Activated T-cell treated with anti-CD3 and anti-CD28 coated beads for 24 hours (primary cell): Measurements from ENCODE around the gene SRP14.
A peak's percentile ranks its signal among the peaks of the same experiment; 100 is the strongest.
"Not testable (repeated sequence)": the region's sequence is repeated elsewhere in the genome, so short reads cannot be mapped to it uniquely, and the experiment has no call there.

Experiments
- DNase-seq: peaks from one replicate; pipeline ENCODE4 v3.0.0-alpha.2; 2020; ENCODE audit warnings: low read depth

SRP14 gene, protein sequence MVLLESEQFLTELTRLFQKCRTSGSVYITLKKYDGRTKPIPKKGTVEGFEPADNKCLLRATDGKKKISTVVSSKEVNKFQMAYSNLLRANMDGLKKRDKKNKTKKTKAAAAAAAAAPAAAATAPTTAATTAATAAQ

DNA sequence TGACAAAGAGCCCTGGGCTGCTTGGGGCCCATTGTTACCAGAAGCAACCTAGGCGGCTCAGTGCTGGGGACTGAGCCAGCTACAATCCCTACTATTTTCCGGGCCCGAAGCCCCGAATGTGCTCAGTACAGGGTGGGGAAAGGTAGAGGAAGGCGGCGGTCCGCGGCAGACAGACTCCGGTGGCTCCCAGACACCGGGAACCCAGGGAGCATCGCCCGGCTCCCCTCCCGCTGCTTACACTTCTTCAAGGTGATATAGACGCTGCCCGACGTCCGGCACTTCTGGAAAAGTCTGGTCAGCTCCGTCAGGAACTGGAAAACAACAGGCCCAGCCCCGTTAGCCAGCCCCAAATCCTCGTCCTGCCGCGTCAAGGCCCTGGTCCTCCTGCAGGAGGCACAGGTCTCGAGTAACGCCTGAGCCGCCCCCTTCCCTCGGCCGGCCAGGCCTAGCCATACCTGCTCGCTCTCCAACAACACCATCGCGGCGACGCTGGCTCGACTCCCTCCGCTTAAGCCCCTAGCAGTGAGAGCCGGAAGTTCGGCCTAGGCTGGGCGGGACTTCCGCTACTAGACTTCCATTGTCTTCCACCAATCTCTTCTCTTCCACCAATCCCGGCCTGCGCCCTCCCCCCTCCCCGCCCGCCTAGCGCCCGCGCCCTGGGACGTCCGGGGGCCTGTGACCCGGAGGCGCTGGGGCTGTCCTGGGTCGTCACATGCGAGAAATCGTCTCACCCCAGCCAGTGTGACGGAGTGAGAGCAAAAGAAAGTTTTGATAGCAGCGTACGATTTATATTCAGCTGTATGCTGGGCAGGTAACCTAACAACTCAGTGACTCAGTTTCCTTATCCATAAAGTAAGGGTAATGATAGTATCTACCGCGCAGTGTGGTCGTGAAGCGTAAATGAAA lies at the start of gene SRP14:
Gene SRP14, minus strand, starts transcription at position 544 of the 906 bp plus-strand sequence. Its CDS starts 65 bp downstream, at position 479.
- DNase-seq: peak; percentile 91

DNA sequence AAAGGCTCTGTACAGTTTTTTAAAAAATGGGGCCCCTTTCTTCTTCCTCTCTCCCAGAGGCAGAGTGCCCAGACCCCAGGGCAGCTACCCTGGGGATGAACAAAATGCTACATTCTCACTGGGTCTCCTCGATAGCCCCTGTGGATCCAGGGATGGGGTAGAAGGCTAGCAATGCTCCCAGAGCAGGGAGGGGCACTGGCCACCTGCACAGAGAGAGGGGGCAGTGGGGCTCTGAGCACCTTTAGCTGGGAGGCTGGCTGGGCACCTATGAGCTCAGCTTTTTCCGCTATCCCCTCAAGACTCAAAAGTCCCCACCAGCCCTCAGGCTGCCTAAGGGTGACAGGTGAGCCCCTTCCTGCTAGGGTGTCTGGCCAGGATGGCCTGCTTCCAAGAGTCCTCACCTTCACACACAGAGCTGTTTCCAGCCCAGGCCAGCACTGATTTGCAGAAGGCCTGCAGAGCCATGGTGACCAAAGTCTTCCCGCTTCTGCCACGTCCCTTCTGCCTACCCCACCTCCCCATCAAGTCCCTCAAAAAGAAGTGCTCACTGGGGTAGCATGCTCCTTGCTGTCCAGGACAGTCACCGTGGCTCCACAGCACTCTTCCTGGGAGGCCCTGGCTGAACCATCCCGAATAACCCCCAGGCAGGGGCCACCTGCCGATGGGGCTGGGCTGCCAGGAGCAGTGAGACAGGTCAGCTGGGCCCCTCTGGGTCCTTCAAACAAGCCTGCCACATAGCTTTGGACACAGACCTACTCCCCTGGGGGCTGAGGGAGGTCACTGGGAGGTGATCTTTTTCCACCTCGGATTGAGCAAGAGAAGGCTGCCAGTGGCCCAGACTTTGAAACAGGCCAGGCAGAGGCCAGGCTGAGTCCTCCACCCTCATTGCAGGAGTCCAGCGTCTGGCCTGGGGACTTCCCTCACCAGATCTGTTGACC lies 49.3 kb upstream of the SRP14 start:
- DNase-seq: no peak

DNA sequence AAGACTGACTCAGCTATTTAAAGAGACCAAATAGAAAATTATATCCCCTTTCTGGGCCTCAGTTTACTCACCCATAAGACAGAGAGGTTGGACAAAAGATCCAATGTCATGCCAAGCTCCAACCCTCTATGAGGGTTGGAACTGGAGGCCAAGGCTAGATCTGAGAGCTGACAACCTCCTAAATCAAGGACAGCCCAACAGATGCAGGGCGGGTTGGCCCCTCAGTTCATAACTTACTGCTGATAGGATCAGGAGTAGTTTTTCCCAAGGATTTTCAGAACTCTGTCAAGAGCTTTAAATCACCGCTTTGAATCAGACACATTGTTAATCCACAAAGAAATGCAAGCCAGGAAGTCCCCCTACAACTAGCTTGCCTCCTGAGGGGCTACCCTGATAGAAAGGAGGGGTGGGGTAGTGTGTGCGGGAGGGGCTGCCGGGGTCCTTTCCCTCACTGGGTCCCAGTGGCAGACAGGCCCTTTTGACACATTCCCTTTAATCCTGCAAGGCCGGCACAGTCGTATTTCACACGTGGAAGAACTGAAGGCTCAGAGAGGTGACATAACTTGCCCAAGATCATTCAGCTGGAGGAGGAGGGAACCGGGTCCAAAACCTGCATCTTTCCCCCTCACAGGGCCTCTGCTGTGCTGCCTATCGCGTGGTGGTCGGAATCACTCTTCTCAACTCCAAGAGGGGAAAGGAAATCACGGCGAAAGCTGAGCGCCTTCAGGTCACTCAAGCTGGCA lies 48.3 kb upstream of the SRP14 start:
- no peak for DNase-seq

DNA sequence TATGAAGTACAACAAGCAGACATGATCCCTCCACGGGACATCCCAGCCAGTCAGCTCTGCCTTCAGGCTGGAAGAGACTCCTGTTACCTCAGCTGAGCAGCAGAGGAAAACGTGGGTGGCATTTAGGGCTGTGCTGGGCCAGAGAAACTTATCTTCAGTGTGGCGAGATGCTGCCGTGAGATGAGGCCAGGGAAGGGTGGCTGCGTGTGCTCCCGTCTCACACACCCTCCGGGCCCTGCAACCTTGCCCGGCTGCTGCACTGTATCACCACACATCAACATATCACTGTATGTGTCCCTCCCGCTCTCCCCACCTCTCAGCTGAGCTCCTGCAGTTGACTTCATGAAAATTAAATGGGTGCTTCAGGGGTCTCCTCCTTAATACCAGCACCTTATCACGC lies 46.3 kb upstream of the SRP14 start:
- no peak for DNase-seq

DNA sequence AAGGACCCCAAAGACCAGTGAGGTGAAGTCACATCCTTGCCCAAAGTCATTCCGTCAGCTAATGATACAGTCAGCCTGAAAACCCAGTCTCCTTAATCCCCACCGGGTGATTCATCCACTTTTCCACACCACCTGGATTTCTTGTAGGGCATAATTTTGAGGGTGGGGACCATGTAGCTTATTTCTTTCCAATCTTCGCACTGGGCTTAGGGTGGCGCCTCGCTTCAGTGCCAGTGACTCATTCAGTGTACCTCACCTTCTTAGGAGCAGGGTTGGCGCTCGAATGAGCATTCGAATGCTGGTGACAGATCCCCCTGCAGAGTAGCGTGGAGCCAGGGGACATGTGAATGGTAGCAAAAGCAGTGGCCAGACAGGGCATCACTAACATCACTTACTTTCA lies 45.7 kb upstream of the SRP14 start:
- no peak for DNase-seq

DNA sequence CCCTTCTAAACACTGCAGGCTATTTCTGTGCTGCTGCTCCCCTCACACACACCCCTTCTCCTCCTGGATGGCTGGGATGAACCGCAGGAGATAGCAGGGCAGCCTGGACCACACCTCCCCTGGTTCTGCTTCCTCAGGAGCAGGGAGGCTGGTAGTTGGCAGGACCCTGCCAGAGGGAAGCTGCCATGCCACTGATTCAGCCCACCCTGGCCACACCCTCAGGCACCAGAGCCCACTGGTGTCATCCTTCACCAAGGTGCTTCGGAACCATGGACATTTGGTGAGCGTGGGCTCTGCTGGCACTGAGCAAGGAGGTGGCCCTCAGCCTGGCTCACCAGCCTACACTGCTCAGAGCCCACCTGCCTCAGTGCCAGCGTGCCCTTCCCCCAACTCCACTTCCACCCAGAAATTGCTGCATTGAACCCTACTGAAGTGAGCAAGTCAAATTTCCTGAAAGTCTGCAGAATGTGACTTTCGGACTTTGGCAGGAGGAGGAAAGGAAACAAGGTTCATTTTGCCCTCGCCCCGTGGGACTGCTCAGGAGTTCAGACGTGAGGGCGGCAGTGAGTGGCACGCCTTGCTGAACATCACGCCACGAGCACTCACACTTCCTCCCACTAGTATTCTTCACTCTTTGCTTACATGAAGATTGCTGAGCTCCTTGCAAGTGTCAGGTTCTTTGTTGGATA lies 43.4 kb upstream of the SRP14 start:
- no peak for DNase-seq

DNA sequence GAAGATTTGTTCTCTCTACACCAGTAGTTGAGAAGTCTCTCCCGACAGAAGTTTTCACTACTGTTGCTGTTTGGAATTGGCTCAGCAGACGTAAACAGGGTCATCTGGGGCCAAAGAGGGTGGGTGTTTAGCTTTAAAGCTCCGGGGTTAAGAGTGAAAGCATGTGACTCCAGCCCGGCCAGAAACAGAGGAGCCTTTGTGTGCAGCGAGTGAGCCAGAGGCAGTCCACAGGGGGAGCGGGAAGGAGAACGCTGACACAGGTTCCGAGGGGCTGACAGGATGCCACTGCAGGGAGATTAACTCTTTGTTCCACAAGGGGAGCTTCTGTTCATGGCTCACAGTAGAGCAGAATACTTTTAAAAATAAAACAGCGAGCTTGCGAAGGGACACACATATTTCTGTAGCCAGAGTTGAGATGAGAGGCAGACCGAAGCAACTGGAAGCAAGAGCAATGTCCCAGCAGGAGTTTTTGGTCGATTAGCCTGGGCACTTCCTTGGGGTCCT lies 42.8 kb upstream of the SRP14 start:
- DNase-seq: no peak

DNA sequence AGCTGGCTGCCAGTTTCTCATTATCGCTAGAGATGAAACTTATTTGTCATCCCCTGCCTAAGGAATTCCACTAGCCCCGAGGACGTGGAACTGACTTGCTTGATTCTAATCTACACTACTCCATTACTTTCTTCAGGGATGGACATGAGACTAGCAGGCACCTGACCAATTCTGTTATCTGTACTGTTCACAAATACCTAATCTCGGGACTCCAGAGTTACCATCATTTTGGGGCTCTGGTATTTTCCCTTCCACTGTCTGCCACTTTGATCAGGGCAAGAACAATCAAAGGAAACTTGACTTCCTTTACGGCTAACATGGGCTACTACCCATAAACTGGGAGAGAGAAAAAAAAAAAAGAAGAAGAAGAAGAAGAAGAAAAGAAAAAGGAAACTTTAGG lies 41.9 kb upstream of the SRP14 start:
- DNase-seq: no peak

DNA sequence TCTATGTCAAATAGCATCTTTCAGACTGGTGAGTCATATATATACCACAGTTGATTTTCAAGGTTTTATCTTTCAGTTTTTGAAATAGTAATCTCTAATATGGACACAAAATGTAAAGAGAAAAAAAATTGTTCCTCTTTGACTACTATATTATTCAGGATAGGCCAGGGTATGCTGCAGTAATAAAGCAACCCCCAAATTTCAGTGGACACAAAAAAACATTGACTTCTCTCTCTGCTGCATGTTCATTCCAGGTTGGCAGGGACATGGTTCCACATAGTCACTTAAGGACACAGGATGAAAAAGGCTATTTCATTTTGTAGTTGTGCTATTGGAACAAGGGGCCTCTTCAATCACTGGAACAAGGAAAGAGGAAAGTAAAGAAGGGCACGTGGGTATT lies 41.1 kb upstream of the SRP14 start:
- no peak for DNase-seq

DNA sequence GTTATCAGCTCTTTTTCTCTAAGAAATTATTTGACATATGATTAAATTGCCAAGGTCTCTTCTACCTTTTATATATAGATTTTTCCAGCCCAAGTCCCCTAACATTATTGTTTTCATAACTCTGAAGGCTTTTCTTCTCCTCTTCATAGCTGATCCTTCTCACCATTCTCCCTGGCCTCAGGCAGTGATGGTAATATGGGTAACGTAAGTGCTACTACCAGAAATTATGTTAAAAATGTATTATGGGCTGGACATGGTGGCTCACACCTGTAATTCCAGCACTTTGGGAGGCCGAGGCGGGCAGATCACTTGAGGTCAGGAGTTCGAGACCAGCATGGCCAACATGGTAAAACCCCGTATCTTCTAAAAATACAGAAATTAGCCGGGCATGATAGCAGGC lies 40.5 kb upstream of the SRP14 start:
- DNase-seq: no peak

DNA sequence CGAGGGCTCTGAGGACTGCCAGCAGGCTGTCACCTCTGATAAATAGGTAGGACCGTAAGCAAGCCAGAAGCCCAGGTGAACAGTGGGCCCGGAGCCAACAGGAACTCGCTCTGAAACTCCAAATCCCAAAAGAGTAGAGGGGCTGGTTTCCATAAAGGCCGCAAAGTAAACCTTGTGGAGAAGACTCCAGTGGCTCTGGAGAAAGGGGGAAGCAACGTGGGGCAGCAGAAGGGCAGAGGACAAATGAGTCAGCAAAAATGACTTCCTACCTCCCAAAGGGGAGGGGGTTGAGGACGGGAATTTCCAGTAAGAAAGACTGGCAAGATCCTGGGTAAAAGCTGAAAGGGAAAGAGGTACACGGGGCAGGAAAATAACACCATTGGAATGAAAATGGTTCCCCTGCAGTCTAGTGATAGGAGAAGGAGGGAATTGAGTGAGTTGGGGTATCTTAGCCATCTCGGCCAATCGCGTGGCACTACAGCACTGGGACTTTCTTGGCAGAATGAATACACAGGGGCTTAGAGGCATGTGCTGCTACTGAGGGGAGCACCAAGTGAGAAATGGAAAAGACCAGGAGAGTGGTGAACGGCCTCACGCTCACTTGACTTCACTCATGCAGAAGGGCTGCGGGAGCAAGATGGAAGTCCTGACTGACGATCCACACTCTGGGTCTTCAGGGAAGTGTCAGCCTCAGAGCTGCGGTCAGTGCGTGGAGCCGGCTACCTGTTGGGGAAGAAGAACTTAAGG lies 36.5 kb upstream of the SRP14 start:
- DNase-seq: no peak

DNA sequence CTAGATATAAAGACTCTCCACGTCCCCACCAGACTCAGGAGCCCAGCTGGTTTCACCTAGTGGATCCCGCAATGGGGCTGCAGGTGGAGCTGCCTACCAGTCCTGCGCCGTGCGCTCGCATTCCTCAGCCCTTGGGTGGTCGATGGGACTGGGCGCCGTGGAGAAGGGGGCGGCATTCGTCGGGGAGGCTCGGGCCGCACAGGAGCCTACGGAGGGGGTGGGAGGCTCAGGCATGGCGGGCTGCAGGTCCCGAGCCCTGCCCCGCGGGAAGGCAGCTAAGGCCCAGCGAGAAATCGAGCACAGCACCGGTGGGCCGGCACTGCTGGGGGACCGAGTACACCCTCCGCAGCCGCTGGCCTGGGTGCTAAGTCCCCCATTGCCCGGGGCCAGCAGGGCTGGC lies 35.7 kb upstream of the SRP14 start:
- not testable (repeated sequence) for DNase-seq

DNA sequence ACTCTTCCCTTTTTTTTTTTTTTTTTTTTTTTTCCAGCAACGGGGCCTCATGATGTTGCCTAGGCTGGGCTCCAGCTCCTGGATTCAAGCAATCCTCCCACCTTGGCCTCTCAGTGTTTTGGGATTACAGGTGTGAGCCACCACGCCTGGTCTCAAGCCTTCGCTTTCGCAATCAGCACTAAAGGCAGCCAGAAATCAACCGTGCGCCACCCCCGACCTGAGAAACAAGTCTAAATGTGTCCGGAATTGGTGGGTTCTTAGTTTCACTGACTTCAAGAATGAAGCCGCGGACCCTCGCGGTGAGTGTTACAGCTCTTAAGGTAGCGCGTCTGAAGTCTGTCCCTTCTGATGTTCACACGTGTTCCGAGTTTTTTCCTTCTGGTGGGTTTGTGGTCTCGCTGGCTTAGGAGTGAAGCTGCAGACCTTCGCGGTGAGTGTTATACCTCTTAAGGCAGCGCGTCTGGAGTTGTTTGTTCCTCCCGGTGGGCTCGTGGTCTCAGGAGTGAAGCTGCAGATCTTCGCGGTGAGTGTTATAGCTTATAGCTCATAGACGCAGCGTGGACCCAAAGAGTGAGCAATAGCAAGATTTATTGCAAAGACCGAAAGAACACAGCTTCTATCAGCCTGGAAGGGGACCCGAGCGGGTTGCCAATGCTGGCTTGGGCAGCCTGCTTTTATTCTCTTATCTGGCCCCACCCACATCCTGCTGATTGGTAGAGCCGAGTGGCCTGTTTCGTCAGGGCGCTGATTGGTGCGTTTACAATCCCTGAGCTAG lies 34.9 kb upstream of the SRP14 start:
- not testable (repeated sequence) for DNase-seq

DNA sequence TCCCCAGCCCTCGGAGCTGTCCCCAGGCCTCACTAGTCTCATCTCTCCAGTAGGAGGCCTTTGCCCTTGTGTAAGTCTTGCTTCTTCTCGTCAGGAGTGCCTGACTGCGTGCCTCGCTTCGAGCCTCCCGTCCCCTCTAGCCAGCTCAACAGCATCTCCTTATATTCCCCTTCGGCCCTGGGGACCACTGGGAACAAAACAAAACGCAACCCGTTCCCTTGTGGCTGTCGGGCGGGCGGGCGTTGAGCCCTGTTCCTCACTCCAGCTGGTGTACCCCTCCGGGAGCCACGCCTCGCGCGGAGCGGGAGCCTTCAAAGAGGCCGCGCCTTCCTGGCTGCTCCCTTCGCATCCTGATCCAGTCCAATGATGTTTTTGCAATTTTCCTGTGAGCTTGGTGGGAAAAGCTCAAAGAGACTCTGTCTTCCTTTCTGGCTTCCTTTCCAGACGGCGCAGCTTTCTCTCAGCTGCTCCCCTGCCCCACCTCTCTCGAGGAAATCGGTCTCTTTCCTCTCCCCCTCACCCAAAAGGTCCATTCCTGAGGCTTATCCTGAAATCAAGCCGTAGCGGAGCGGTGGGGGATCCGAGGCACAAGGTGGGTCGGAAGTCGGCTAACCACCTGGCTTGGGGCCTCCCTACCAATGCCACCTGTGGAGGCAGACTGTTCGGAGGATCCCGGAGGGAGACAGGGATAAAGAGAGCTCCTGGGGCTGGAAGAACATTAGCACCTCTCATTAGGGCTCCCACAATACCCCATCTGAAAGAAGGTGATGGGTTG lies 33.4 kb upstream of the SRP14 start:
- DNase-seq: no peak

DNA sequence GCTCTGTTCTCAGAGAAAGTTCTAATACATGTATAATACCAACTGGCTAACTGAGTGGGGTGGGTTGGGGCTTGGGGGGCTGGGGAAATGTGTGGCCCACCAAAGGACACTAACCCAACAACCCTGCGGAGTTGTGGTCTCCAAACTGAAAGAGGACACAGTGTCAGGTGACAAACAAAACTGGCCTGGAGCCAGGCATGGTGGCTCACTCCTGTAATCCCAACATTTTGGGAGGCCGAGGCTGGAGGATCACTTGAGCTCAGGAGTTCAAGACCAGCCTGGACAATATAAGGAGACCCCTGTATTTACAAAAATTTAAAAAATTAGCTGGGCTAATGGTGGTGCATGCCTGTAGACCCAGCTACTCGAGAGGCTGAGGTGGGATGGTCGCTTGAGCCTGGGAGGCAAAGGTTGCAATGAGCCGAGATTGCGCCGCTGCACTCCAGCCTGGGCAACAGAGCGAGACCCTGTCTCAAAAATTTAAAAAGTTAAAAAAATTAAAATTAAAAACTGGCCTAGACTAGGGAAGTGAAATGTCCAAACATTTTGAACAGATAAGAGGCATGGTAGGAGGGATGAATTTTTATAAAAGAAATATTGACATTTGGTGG lies 31.7 kb upstream of the SRP14 start:
- DNase-seq: no peak

DNA sequence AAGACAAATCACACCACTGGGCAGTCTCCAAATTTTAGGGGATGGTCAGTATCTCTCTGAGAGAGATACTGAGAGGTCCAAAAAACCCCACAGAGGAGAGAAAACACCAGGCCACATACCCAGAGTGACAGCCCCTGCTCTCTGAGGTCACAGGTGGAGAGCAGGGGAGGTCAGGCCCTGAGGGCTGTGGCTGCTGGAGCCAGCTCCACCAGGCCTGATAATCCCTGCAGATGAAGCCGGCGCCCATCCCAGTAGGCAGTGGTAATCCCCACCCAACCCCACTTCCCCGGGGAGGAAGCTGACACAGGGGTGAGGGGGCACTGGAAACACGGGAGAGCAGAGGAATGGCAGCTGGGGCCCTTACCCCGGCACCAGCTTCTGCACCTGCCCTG lies 31.2 kb upstream of the SRP14 start:
- no peak for DNase-seq

DNA sequence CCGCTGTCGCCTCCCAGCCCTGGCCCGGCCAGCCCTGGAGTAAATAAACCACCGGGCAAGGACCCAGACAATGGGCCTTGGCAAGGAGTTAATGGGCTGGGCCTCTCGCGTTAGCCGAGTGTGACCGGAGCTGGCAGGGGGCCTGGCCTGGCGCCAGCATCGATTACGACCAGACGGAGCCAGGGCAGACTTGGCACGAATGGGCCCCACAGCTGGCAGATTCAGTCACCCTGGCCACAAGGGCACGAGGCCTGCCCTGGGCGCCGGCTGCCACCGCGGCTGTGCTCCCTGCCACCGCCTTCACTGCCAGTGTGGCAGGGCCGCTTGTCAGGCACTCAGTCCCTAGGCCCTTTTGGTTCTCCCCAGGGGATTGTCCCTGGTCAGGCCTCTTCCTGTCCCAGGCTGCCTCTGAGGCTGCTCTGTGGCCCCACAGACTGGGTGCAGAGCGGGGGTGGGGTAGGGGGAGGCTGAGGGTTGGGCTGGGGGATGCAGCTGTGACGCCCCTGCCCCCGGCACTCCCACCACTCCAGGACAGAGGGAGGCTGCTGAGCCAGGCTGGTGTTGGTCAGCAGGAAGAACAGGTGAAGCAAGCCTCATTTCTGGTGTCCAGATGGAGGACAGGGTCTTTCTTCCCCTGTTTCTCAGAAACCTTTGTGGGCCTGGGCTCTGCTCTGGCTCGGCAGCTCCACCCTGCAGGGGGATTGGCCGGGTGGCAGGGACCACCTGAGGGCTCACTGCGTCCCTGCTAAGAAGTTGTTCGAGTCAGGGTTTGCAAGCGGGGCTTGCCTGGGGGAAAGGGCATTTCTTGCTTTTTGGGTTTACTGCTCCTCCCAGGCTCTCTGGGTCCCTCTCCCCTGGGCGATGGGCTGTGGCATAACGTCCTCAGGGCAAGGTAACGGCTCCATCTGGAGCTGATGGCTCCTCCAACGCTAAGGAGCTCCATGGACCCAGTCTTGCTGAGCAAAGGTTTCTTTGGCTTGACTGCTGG lies 30.5 kb upstream of the SRP14 start:
- no peak for DNase-seq
